HG02610 (cell line): Measurements from ENCODE around the gene TEAD2.

Experiments used
- ATAC-seq: cut with Tn5 transposase; IDR thresholded peaks from one replicate; pipeline ENCODE4 v1.9.1; 2021; ENCODE audit warnings: mild to moderate bottlenecking, moderate library complexity; ENCODE audit not compliant: unreplicated experiment

TEAD2 gene

GRCh38 chr19:49348305-49349189 lies 13.7 kb downstream of the TEAD2 start:
- ATAC-seq = no peak

GRCh38 chr19:49347835-49348234 lies 14.4 kb downstream of the TEAD2 start:
- ATAC-seq = no peak

- no peak for ATAC-seq
These were observed 15.0 kb downstream of the TEAD2 start for GRCh38 chr19:49347191-49347590.

- ATAC-seq = no peak
These were observed 17.5 kb downstream of the TEAD2 start for GRCh38 chr19:49344505-49345423.

- ATAC-seq = no peak
These were observed 19.1 kb downstream of the TEAD2 start for GRCh38 chr19:49343123-49343522.

- no peak for ATAC-seq
These were observed 19.9 kb downstream of the TEAD2 start for GRCh38 chr19:49342291-49342721.

GRCh38 chr19:49340865-49341718 lies 21.1 kb downstream of the TEAD2 start:
- no peak for ATAC-seq

- peak; percentile 69 for ATAC-seq
These were observed 21.9 kb downstream of the TEAD2 start for GRCh38 chr19:49340069-49340864.

GRCh38 chr19:49339301-49340068 lies 22.7 kb downstream of the TEAD2 start:
- ATAC-seq = no peak

- ATAC-seq = no peak
These were observed 23.4 kb downstream of the TEAD2 start for GRCh38 chr19:49338691-49339300.

GRCh38 chr19:49338023-49338677 lies 24.1 kb downstream of the TEAD2 start:
- no peak for ATAC-seq

GRCh38 chr19:49337267-49338022 lies 24.8 kb downstream of the TEAD2 start:
- no peak for ATAC-seq

GRCh38 chr19:49336482-49337266 lies 25.5 kb downstream of the TEAD2 start:
- no peak for ATAC-seq

GRCh38 chr19:49335784-49336481 lies 26.3 kb downstream of the TEAD2 start:
- no peak for ATAC-seq

- ATAC-seq = no peak
These were observed 27.0 kb downstream of the TEAD2 start, which contains the start of gene CD37 for GRCh38 chr19:49335071-49335783. TSS of gene CD37 (plus strand) at chr19:49335406. CDS start at chr19:49335541, 135 bp downstream.
